Loucy (cell line): ENCODE data around the gene RPRML.

Source experiments
- H2AFZ ChIP-seq: fragments of 200-600 bp; sonication (generic); 2 replicates; pipeline ENCODE4 v1.6.0; 2016; ENCODE audit warnings: antibody characterized with exemption, mild to moderate bottlenecking, low read length, moderate library complexity
- H3F3A ChIP-seq: fragments of 200-600 bp; 2 replicates; pipeline ENCODE4 v1.6.0; 2016; ENCODE audit warnings: antibody characterized with exemption, low read depth, mild to moderate bottlenecking
- H3K27me3 ChIP-seq: fragments of 200-600 bp; sonication (generic); 2 replicates; pipeline ENCODE4 v1.6.1; 2014; ENCODE audit warnings: low read length, mild to moderate bottlenecking; ENCODE audit not compliant: insufficient read depth, poor library complexity, severe bottlenecking
- H3K36me3 ChIP-seq: fragments of 200-600 bp; sonication (generic); 2 replicates; pipeline ENCODE4 v1.6.1; 2016; ENCODE audit warnings: low read length; ENCODE audit not compliant: insufficient read depth
- H3K4me1 ChIP-seq: fragments of 200-600 bp; sonication (generic); 2 replicates; pipeline ENCODE4 v1.5.1; 2014; ENCODE audit warnings: low read length, mild to moderate bottlenecking; ENCODE audit not compliant: insufficient read depth, poor library complexity, severe bottlenecking
- H3K4me2 ChIP-seq: fragments of 200-600 bp; sonication (generic); 2 replicates; pipeline ENCODE4 v1.6.0; 2014; ENCODE audit warnings: antibody characterized with exemption, low read length, low read depth, mild to moderate bottlenecking; ENCODE audit not compliant: poor library complexity, severe bottlenecking
- H3K4me3 ChIP-seq: fragments of 200-600 bp; sonication (generic); 2 replicates; pipeline ENCODE4 v1.5.1; 2014; ENCODE audit warnings: low read length, mild to moderate bottlenecking, mixed read lengths; ENCODE audit not compliant: poor library complexity, severe bottlenecking
- H3K79me2 ChIP-seq: fragments of 200-600 bp; sonication (generic); 2 replicates; pipeline ENCODE4 v1.6.1; 2014; ENCODE audit warnings: low read length; ENCODE audit not compliant: insufficient read depth
- H3K9ac ChIP-seq: fragments of 200-600 bp; sonication (generic); 2 replicates; pipeline ENCODE4 v1.6.0; 2014; ENCODE audit warnings: mild to moderate bottlenecking, low read depth, low read length, moderate library complexity; ENCODE audit not compliant: poor library complexity, severe bottlenecking
- H3K9me2 ChIP-seq: fragments of 200-600 bp; sonication (generic); replicated peaks from 2 replicates; pipeline ENCODE4 v1.6.1; 2016; ENCODE audit warnings: low read depth, low read length, mixed read lengths
- H3K9me3 ChIP-seq: fragments of 200-600 bp; sonication (generic); 2 replicates; pipeline ENCODE4 v1.6.1; 2014; ENCODE audit warnings: mild to moderate bottlenecking, antibody characterized with exemption, low read length, low read depth; ENCODE audit not compliant: insufficient read depth
- H4K20me1 ChIP-seq: fragments of 200-600 bp; sonication (generic); 2 replicates; pipeline ENCODE4 v1.6.0; 2014; ENCODE audit warnings: antibody characterized with exemption, low read length, mild to moderate bottlenecking; ENCODE audit not compliant: insufficient read depth, poor library complexity, severe bottlenecking
- CTCF ChIP-seq: fragments of 200-600 bp; sonication (generic); conservative IDR thresholded peaks from 2 replicates; pipeline ENCODE4 v1.5.1; 2014; ENCODE audit warnings: mild to moderate bottlenecking, antibody characterized with exemption, low read length
- EZH2phosphoT487 ChIP-seq: fragments of 200-600 bp; IDR thresholded peaks from 2 replicates; pipeline ENCODE4 v1.6.1; 2018; ENCODE audit warnings: antibody characterized with exemption, mild to moderate bottlenecking, moderate library complexity, borderline replicate concordance

The RPRML gene

GRCh38 chr17:46947216-46947615 is 31.8 kb downstream of the RPRML start:
- no peak overlapping the region for H2AFZ ChIP-seq
- H3K36me3 ChIP-seq, result no peaks in the 10 kb centered on the region
- no peak overlapping the region for H3K4me2 ChIP-seq
- H3K9me2 ChIP-seq, result no peaks in the 10 kb centered on the region
- no peaks in the 10 kb centered on the region for H3K79me2 ChIP-seq
- TF ChIP-seq CTCF (no peak), EZH2phosphoT487 (no peak)
- H3K4me1 ChIP-seq, result peaks cover 17% of the 10 kb centered on the region
- H3K9ac ChIP-seq, result no peak overlapping the region
- no peak overlapping the region for H3K4me3 ChIP-seq
- no peaks in the 10 kb centered on the region for H3K9me3 ChIP-seq
- H3F3A ChIP-seq, result no peaks in the 10 kb centered on the region
- H4K20me1 ChIP-seq, result no peaks in the 10 kb centered on the region
- no peaks in the 10 kb centered on the region for H3K27me3 ChIP-seq

GRCh38 chr17:46944931-46945330 is 34.1 kb downstream of the RPRML start:
- H3K27me3 ChIP-seq, result no peaks in the 10 kb centered on the region
- H3K9me2 ChIP-seq, result no peaks in the 10 kb centered on the region
- peaks cover 7% of the 10 kb centered on the region for H3K4me1 ChIP-seq
- H2AFZ ChIP-seq, result no peak overlapping the region
- H3K36me3 ChIP-seq, result peaks cover 12% of the 10 kb centered on the region; the same call in 1 of the 2 replicates
- H3K4me2 ChIP-seq, result no peak overlapping the region
- H3F3A ChIP-seq, result no peaks in the 10 kb centered on the region
- TF ChIP-seq CTCF (no peak), EZH2phosphoT487 (no peak)
- no peaks in the 10 kb centered on the region for H3K79me2 ChIP-seq
- H3K9ac ChIP-seq, result no peak overlapping the region
- no peak overlapping the region for H3K4me3 ChIP-seq
- no peaks in the 10 kb centered on the region for H4K20me1 ChIP-seq
- no peaks in the 10 kb centered on the region for H3K9me3 ChIP-seq

- no peaks in the 10 kb centered on the region for H3K27me3 ChIP-seq
- TF ChIP-seq EZH2phosphoT487 (no peak), CTCF (no peak)
- H3K9ac ChIP-seq, result no peak overlapping the region
- peaks cover 7% of the 10 kb centered on the region for H3K4me1 ChIP-seq
- no peaks in the 10 kb centered on the region for H4K20me1 ChIP-seq
- no peak overlapping the region for H3K4me3 ChIP-seq
- H3K79me2 ChIP-seq, result no peaks in the 10 kb centered on the region
- H3K9me2 ChIP-seq, result no peaks in the 10 kb centered on the region
- H3F3A ChIP-seq, result no peaks in the 10 kb centered on the region
- H3K9me3 ChIP-seq, result no peaks in the 10 kb centered on the region
- H3K36me3 ChIP-seq, result peaks cover 24% of the 10 kb centered on the region; the same call in 1 of the 2 replicates
- no peak overlapping the region for H3K4me2 ChIP-seq
- no peak overlapping the region for H2AFZ ChIP-seq
These were observed 35.3 kb downstream of the RPRML start for GRCh38 chr17:46943501-46944393.
